WTC11 (cell line): ENCODE measurements around the gene TTC39B. TPM values are rescaled to one million over a fixed set of nuclear protein-coding genes. Genes with fewer than 3 reads are reported as not detected.
A peak's percentile ranks its signal among the peaks of the same experiment; 100 is the strongest.

ENCODE experiments used
- ATAC-seq: fragments of 200-7000 bp; cut with Tn5 transposase; 2 replicates; pipeline ENCODE4 v1.10.0; 2021; ENCODE audit warnings: mild to moderate bottlenecking, moderate library complexity
- CTCF ChIA-PET: fragments of 300-600 bp; sonication (Branson Sonifier 250); formaldehyde crosslinking; loops from one replicate; lab custom pipeline; 2021; ENCODE audit warnings: antibody characterized with exemption; lab: Charles Lee
- POLR2A ChIA-PET: fragments of 350-600 bp; sonication (Branson Sonifier 250); formaldehyde crosslinking; loops from one replicate; lab custom pipeline; 2021; ENCODE audit warnings: antibody characterized with exemption; lab: Charles Lee
- DNase-seq: peaks from one replicate; pipeline ENCODE4 v3.0.0; 2021; ENCODE audit warnings: low spot score
- H3K27ac Mint-ChIP-seq: 2 replicates; pipeline ENCODE4 v1.8.0; 2021; ENCODE audit warnings: mixed read lengths
- H3K27me3 Mint-ChIP-seq: 2 replicates; pipeline ENCODE4 v1.8.0; 2021; ENCODE audit warnings: low read depth, mild to moderate bottlenecking, moderate library complexity, mixed read lengths
- H3K36me3 Mint-ChIP-seq: 2 replicates; pipeline ENCODE4 v1.8.0; 2021; ENCODE audit warnings: mixed read lengths
- H3K4me1 Mint-ChIP-seq: 2 replicates; pipeline ENCODE4 v1.8.0; 2022; ENCODE audit warnings: mixed read lengths
- H3K4me3 Mint-ChIP-seq: 2 replicates; pipeline ENCODE4 v1.8.0; 2021; ENCODE audit warnings: mild to moderate bottlenecking, moderate library complexity, mixed read lengths
- H3K9me3 Mint-ChIP-seq: 2 replicates; pipeline ENCODE4 v1.8.0; 2021; ENCODE audit warnings: mixed read lengths
- EMX1 ChIP-seq: fragments of 250-450 bp; sonication (Bioruptor Pico); IDR thresholded peaks from 2 replicates; pipeline ENCODE4 v1.8.0; 2021; ENCODE audit warnings: mild to moderate bottlenecking
- FOXJ3 ChIP-seq: sonication (generic); formaldehyde crosslinking; IDR thresholded peaks from 2 replicates; pipeline ENCODE4 v1.9.0; 2021; ENCODE audit warnings: missing genetic modification reagents, mild to moderate bottlenecking, borderline replicate concordance
- KAT7 ChIP-seq: sonication (generic); formaldehyde crosslinking; IDR thresholded peaks from 2 replicates; pipeline ENCODE4 v1.8.1; 2023; ENCODE audit warnings: missing genetic modification reagents, mild to moderate bottlenecking, borderline replicate concordance
- NR3C1 ChIP-seq: sonication (generic); formaldehyde crosslinking; conservative IDR thresholded peaks from 2 replicates; pipeline ENCODE4 v1.8.1; 2023; ENCODE audit warnings: low read depth, mild to moderate bottlenecking, missing genetic modification reagents
- RORB ChIP-seq: fragments of 250-450 bp; sonication (Bioruptor Pico); IDR thresholded peaks from 2 replicates; pipeline ENCODE4 v1.9.0; 2021; ENCODE audit warnings: mild to moderate bottlenecking
- TEAD1 ChIP-seq: sonication (generic); formaldehyde crosslinking; IDR thresholded peaks from 2 replicates; pipeline ENCODE4 v1.8.0; 2022; ENCODE audit warnings: mild to moderate bottlenecking, missing genetic modification reagents
- ZNF121 ChIP-seq: sonication (generic); formaldehyde crosslinking; IDR thresholded peaks from 2 replicates; pipeline ENCODE4 v1.8.0; 2023; ENCODE audit warnings: missing genetic modification reagents
- ZNF263 ChIP-seq: sonication (generic); formaldehyde crosslinking; IDR thresholded peaks from 2 replicates; pipeline ENCODE4 v1.8.1; 2022; ENCODE audit warnings: low read depth, mild to moderate bottlenecking, moderate library complexity, missing genetic modification reagents
- ZNF317 ChIP-seq: sonication (generic); formaldehyde crosslinking; IDR thresholded peaks from 2 replicates; pipeline ENCODE4 v1.8.1; 2023; ENCODE audit warnings: low read depth, mild to moderate bottlenecking, moderate library complexity, missing genetic modification reagents, borderline replicate concordance
- ZNF416 ChIP-seq: fragments of 250-450 bp; sonication (Bioruptor Pico); IDR thresholded peaks from 2 replicates; pipeline ENCODE4 v1.9.0; 2021; ENCODE audit warnings: mild to moderate bottlenecking, inconsistent platforms
- ZNF423 ChIP-seq: fragments of 250-450 bp; sonication (Bioruptor Pico); IDR thresholded peaks from 2 replicates; pipeline ENCODE4 v2.1.2; 2022; ENCODE audit warnings: mild to moderate bottlenecking, moderate library complexity
- total RNA-seq: library from RNA; stranded (reverse); gene quantifications from 3 replicates; pipeline ENCODE4 v1.2.3, GENCODE V29; 2021
- TF ChIP-seq, protein P1 (sequence below): sonication (generic); formaldehyde crosslinking; IDR thresholded peaks from 2 replicates; pipeline ENCODE4 v1.8.0; 2022; ENCODE audit warnings: mild to moderate bottlenecking, missing genetic modification reagents
- TF ChIP-seq, protein P2 (sequence below): fragments of 250-450 bp; sonication (Bioruptor Pico); IDR thresholded peaks from 2 replicates; pipeline ENCODE4 v1.9.0; 2021; ENCODE audit warnings: moderate library complexity, mild to moderate bottlenecking, inconsistent platforms, borderline replicate concordance
- TF ChIP-seq, protein P3 (sequence below): sonication (generic); formaldehyde crosslinking; IDR thresholded peaks from 2 replicates; pipeline ENCODE4 v1.8.1; 2023; ENCODE audit warnings: mild to moderate bottlenecking, moderate library complexity, missing genetic modification reagents
- TF ChIP-seq, protein P4 (sequence below): sonication (generic); formaldehyde crosslinking; conservative IDR thresholded peaks from 2 replicates; pipeline ENCODE4 v1.8.1; 2023; ENCODE audit warnings: mild to moderate bottlenecking, low read depth, missing genetic modification reagents, moderate library complexity
- TF ChIP-seq, protein P5 (sequence below): sonication (generic); formaldehyde crosslinking; IDR thresholded peaks from 2 replicates; pipeline ENCODE4 v1.8.1; 2023; ENCODE audit warnings: mild to moderate bottlenecking, missing genetic modification reagents, borderline replicate concordance
- TF ChIP-seq, protein P6 (sequence below): sonication (generic); formaldehyde crosslinking; IDR thresholded peaks from 2 replicates; pipeline ENCODE4 v1.8.1; 2023; ENCODE audit warnings: mild to moderate bottlenecking, missing genetic modification reagents
- TF ChIP-seq, protein P7 (sequence below): sonication (generic); formaldehyde crosslinking; IDR thresholded peaks from 2 replicates; pipeline ENCODE4 v1.8.1; 2022; ENCODE audit warnings: mild to moderate bottlenecking, missing genetic modification reagents, moderate library complexity, borderline replicate concordance

Gene TTC39B
- total RNA-seq, 1 experiment from 2014 or later = 12.5 TPM

DNA sequence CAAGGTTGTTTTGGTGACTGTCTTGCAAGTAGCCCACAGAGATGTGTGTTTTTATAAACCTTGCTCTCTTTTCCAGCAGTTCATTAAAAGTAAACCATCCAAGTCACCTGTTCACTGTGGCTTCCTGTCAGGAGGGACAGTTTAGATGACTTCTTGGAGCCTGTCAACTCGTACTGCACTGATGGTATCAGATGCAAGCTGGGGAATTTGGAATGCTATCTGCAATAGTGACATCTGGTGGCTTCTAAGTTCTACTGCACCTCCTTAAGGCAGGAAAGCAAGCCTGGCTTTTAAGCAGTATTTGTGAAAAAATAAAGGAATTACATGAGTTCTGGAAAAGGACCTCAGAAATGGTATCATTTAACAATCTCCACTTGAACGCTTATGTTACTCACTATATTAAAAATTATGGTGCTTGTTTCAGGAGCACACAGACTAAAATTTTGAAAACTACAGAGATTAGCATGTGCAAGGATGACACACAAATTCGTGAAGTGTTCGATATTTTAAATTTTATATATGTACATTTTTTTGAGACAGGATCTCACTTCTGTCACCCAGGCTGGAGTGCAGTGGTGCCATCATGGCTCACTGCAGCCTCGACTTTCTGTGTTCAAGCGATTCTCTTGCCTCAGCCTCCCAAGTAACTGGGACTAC lies 164.0 kb downstream of the TTC39B start (continued):
- TF ChIP-seq TEAD1 (CRISPR knock-in tag) = peak; percentile 38; the same call in 1 of the 2 replicates

DNA sequence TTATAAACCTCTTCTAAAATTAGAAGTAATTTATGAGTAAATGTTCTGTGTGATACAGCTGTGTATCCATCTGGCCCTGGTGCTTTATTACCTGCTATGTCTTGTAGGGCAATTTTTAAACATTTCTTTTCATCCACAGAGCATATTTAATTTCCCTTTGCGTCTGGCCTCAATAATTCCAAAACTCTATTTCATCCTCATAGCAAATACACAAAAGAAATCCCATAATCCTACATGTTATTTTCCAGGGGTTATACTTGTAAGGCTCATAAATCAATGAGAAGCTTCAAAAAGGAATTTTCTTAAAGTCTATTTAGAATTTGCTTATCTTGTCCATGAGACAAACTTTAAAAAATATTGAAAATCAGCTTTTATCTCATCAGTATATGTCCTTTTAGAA lies 167.0 kb downstream of the TTC39B start:
- ChIA-PET POLR2A (no interaction called here), CTCF (no interaction called here)
- peaks cover 68% of the 10 kb centered on the region for H3K4me1 Mint-ChIP-seq
- TF ChIP-seq, protein P1, sequence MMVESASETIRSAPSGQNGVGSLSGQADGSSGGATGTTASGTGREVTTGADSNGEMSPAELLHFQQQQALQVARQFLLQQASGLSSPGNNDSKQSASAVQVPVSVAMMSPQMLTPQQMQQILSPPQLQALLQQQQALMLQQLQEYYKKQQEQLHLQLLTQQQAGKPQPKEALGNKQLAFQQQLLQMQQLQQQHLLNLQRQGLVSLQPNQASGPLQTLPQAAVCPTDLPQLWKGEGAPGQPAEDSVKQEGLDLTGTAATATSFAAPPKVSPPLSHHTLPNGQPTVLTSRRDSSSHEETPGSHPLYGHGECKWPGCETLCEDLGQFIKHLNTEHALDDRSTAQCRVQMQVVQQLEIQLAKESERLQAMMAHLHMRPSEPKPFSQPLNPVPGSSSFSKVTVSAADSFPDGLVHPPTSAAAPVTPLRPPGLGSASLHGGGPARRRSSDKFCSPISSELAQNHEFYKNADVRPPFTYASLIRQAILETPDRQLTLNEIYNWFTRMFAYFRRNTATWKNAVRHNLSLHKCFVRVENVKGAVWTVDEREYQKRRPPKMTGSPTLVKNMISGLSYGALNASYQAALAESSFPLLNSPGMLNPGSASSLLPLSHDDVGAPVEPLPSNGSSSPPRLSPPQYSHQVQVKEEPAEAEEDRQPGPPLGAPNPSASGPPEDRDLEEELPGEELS (CRISPR knock-in tag) = no peak
- peaks cover 13% of the 10 kb centered on the region; the same call in 1 of the 2 replicates for H3K9me3 Mint-ChIP-seq
- H3K27ac Mint-ChIP-seq = 0 out of 2 replicates have a peak overlapping the region, but pooled peaks have one; percentile 41
- DNase-seq (no peak), ATAC-seq (no peak)
- no peak overlapping the region for H3K4me3 Mint-ChIP-seq
- H3K27me3 Mint-ChIP-seq = no peaks in the 10 kb centered on the region
- H3K36me3 Mint-ChIP-seq = peaks cover 7% of the 10 kb centered on the region; the same call in 1 of the 2 replicates

DNA sequence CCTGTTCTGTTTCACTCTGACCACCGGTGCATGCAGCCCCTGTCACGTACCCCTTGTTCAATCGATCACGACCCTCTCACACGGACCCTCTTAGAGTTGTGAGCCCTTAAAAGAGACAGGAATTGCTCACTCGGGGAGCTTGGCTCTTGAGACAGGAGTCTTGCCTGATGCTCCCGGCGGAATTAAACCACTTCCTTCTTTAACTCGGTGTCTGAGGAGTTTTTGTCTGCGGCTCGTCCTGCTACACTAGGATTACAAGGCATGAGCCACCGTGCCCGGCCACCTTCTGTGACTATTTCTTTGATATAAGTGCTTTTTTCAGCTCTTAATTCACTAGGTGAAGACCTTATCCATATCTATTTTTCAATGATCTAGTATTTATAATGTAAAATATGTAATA lies 167.5 kb downstream of the TTC39B start:
- Mint-ChIP-seq H3K4me1 (peaks cover 64% of the 10 kb centered on the region), H3K27me3 (no peaks in the 10 kb centered on the region), H3K9me3 (peaks cover 13% of the 10 kb centered on the region; the same call in 1 of the 2 replicates), H3K27ac (peak overlapping the region; percentile 94), H3K4me3 (no peak overlapping the region), H3K36me3 (peaks cover 7% of the 10 kb centered on the region; the same call in 1 of the 2 replicates)
- TF ChIP-seq EMX1 (CRISPR knock-in tag) (no peak), ZNF263 (CRISPR knock-in tag) (no peak), NR3C1 (CRISPR knock-in tag) (no peak), ZNF423 (CRISPR knock-in tag) (no peak), ZNF416 (CRISPR knock-in tag) (no peak), ZNF317 (no peak), RORB (CRISPR knock-in tag) (no peak), KAT7 (no peak), ZNF121 (no peak), FOXJ3 (CRISPR knock-in tag) (no peak)
- TF ChIP-seq, protein P2, sequence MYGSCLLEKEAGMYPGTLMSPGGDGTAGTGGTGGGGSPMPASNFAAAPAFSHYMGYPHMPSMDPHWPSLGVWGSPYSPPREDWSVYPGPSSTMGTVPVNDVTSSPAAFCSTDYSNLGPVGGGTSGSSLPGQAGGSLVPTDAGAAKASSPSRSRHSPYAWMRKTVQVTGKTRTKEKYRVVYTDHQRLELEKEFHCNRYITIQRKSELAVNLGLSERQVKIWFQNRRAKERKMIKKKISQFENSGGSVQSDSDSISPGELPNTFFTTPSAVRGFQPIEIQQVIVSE = no peak
- TF ChIP-seq, protein P3, sequence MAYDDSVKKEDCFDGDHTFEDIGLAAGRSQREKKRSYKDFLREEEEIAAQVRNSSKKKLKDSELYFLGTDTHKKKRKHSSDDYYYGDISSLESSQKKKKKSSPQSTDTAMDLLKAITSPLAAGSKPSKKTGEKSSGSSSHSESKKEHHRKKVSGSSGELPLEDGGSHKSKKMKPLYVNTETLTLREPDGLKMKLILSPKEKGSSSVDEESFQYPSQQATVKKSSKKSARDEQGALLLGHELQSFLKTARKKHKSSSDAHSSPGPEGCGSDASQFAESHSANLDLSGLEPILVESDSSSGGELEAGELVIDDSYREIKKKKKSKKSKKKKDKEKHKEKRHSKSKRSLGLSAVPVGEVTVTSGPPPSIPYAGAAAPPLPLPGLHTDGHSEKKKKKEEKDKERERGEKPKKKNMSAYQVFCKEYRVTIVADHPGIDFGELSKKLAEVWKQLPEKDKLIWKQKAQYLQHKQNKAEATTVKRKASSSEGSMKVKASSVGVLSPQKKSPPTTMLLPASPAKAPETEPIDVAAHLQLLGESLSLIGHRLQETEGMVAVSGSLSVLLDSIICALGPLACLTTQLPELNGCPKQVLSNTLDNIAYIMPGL = no peak
- TF ChIP-seq, protein P4, sequence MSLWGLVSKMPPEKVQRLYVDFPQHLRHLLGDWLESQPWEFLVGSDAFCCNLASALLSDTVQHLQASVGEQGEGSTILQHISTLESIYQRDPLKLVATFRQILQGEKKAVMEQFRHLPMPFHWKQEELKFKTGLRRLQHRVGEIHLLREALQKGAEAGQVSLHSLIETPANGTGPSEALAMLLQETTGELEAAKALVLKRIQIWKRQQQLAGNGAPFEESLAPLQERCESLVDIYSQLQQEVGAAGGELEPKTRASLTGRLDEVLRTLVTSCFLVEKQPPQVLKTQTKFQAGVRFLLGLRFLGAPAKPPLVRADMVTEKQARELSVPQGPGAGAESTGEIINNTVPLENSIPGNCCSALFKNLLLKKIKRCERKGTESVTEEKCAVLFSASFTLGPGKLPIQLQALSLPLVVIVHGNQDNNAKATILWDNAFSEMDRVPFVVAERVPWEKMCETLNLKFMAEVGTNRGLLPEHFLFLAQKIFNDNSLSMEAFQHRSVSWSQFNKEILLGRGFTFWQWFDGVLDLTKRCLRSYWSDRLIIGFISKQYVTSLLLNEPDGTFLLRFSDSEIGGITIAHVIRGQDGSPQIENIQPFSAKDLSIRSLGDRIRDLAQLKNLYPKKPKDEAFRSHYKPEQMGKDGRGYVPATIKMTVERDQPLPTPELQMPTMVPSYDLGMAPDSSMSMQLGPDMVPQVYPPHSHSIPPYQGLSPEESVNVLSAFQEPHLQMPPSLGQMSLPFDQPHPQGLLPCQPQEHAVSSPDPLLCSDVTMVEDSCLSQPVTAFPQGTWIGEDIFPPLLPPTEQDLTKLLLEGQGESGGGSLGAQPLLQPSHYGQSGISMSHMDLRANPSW (CRISPR knock-in tag) = no peak
- TF ChIP-seq, protein P5, sequence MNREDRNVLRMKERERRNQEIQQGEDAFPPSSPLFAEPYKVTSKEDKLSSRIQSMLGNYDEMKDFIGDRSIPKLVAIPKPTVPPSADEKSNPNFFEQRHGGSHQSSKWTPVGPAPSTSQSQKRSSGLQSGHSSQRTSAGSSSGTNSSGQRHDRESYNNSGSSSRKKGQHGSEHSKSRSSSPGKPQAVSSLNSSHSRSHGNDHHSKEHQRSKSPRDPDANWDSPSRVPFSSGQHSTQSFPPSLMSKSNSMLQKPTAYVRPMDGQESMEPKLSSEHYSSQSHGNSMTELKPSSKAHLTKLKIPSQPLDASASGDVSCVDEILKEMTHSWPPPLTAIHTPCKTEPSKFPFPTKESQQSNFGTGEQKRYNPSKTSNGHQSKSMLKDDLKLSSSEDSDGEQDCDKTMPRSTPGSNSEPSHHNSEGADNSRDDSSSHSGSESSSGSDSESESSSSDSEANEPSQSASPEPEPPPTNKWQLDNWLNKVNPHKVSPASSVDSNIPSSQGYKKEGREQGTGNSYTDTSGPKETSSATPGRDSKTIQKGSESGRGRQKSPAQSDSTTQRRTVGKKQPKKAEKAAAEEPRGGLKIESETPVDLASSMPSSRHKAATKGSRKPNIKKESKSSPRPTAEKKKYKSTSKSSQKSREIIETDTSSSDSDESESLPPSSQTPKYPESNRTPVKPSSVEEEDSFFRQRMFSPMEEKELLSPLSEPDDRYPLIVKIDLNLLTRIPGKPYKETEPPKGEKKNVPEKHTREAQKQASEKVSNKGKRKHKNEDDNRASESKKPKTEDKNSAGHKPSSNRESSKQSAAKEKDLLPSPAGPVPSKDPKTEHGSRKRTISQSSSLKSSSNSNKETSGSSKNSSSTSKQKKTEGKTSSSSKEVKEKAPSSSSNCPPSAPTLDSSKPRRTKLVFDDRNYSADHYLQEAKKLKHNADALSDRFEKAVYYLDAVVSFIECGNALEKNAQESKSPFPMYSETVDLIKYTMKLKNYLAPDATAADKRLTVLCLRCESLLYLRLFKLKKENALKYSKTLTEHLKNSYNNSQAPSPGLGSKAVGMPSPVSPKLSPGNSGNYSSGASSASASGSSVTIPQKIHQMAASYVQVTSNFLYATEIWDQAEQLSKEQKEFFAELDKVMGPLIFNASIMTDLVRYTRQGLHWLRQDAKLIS (CRISPR knock-in tag) = no peak
- TF ChIP-seq, protein P6, sequence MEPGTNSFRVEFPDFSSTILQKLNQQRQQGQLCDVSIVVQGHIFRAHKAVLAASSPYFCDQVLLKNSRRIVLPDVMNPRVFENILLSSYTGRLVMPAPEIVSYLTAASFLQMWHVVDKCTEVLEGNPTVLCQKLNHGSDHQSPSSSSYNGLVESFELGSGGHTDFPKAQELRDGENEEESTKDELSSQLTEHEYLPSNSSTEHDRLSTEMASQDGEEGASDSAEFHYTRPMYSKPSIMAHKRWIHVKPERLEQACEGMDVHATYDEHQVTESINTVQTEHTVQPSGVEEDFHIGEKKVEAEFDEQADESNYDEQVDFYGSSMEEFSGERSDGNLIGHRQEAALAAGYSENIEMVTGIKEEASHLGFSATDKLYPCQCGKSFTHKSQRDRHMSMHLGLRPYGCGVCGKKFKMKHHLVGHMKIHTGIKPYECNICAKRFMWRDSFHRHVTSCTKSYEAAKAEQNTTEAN (CRISPR knock-in tag) = no peak
- TF ChIP-seq, protein P7, sequence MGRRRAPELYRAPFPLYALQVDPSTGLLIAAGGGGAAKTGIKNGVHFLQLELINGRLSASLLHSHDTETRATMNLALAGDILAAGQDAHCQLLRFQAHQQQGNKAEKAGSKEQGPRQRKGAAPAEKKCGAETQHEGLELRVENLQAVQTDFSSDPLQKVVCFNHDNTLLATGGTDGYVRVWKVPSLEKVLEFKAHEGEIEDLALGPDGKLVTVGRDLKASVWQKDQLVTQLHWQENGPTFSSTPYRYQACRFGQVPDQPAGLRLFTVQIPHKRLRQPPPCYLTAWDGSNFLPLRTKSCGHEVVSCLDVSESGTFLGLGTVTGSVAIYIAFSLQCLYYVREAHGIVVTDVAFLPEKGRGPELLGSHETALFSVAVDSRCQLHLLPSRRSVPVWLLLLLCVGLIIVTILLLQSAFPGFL (CRISPR knock-in tag) = no peak
- POLR2A ChIA-PET = no interaction called here
- CTCF ChIA-PET = no interaction called here
- ATAC-seq (no peak), DNase-seq (no peak)
